ENCODE results near the gene ASB6. TPM values are rescaled to one million over a fixed set of nuclear protein-coding genes. Genes with fewer than 3 reads are reported as not detected.
A peak's percentile ranks its signal among the peaks of the same experiment; 100 is the strongest.
"Not testable (repeated sequence)": the region's sequence is repeated elsewhere in the genome, so short reads cannot be mapped to it uniquely, and the experiment has no call there.

The ASB6 gene
- total and polyA plus RNA-seq, 7 experiments from 2014 or later: 18.5 to 40.9 (median 28.1) TPM

- CTCF ChIA-PET: interaction anchor here (0.8 to 1.1 kb wide), 2 partner anchors 167 to 450 kb away, joined by 3 to 6 read pairs; no protein-coding TSS in a partner anchor
- peak overlapping the region in 1 of 9 donors; percentile 21 for H3K27ac Mint-ChIP-seq
Measured at GRCh38 chr9:129592790-129593189, 49.2 kb downstream of the ASB6 start.

GRCh38 chr9:129591916-129592315 is 50.0 kb downstream of the ASB6 start:
- H3K36me3 Mint-ChIP-seq: peaks cover 0 to 4% (median 0%) of the 10 kb centered on the region in 5 donors
- Histone ChIP-seq H3K27me3 (ENCODE audit: control insufficient read depth in 2 of 2, insufficient read depth in 2 of 2, low read length in 2 of 2) (no peaks in the 10 kb centered on the region), H3K36me3 (ENCODE audit: control insufficient read depth in 2 of 3, insufficient read depth in 3 of 3, low read length in 3 of 3) (no peaks in the 10 kb centered on the region), H3K9me3 (ENCODE audit: control insufficient read depth in 2 of 3, low read length in 3 of 3) (no peaks in the 10 kb centered on the region), H3K4me3 (ENCODE audit: low read length) (no peak overlapping the region), H3K27ac (ENCODE audit: low read depth, low read length) (no peak overlapping the region), H3K4me1 (ENCODE audit: control insufficient read depth in 2 of 2, insufficient read depth in 2 of 2, low read length in 2 of 2) (peaks cover 0 to 1% of the 10 kb centered on the region in 2 donors)
- H3K4me1 Mint-ChIP-seq: peaks cover 12 to 42% (median 19%) of the 10 kb centered on the region in 7 donors
- no peaks in the 10 kb centered on the region for H3K9me3 Mint-ChIP-seq
- no peak overlapping the region for H3K4me3 Mint-ChIP-seq
- H3K27me3 Mint-ChIP-seq: peaks cover 0 to 5% (median 0%) of the 10 kb centered on the region in 5 donors
- CTCF ChIA-PET: interaction anchor here (1.1 kb wide), 1 partner anchor 449 kb away, joined by 3 read pairs; no protein-coding TSS in a partner anchor
- intact Hi-C loops (cut with micrococcal nuclease): no loop called here
- H3K27ac Mint-ChIP-seq: no peak overlapping the region
- ATAC-seq (no peak), DNase-seq (no peak)
- POLR2A ChIA-PET: no interaction called here

More at GRCh38 chr9:129592790-129593189, 49.2 kb downstream of the ASB6 start:
- H3K9me3 Mint-ChIP-seq; ATAC-seq; intact Hi-C loops (cut with micrococcal nuclease); DNase-seq; H3K27me3 Mint-ChIP-seq; H3K4me3 ChIP-seq (ENCODE audit: low read length); H3K4me1 ChIP-seq (ENCODE audit: control insufficient read depth in 2 of 2, insufficient read depth in 2 of 2, low read length in 2 of 2); H3K27me3 ChIP-seq (ENCODE audit: control insufficient read depth in 2 of 2, insufficient read depth in 2 of 2, low read length in 2 of 2); H3K36me3 Mint-ChIP-seq; H3K9me3 ChIP-seq (ENCODE audit: control insufficient read depth in 2 of 3, low read length in 3 of 3); H3K27ac ChIP-seq (ENCODE audit: low read depth, low read length); H3K36me3 ChIP-seq (ENCODE audit: control insufficient read depth in 2 of 3, insufficient read depth in 3 of 3, low read length in 3 of 3): not testable (repeated sequence)
- POLR2A ChIA-PET: interaction anchor here (0.6 kb wide), 1 partner anchor 1244 kb away, joined by 4 read pairs; no protein-coding TSS in a partner anchor
- H3K4me3 Mint-ChIP-seq: peak overlapping the region in 1 of 10 donors; percentile 48
- peaks cover 11 to 36% (median 13%) of the 10 kb centered on the region in 7 donors for H3K4me1 Mint-ChIP-seq

- H3K27ac Mint-ChIP-seq: peak overlapping the region in 2 of 9 donors; percentile 22 to 39
- CTCF ChIA-PET: no interaction called here
Measured at GRCh38 chr9:129590466-129590865, 51.5 kb downstream of the ASB6 start.

GRCh38 chr9:129587487-129588262 is 54.3 kb downstream of the ASB6 start:
- ChIA-PET CTCF (interaction anchor here (0.7 to 1.3 kb wide), 2 partner anchors 267 to 984 kb away, joined by 3 read pairs; no protein-coding TSS in a partner anchor), POLR2A (interaction anchor here (0.6 to 1.2 kb wide), 5 partner anchors 10 to 352 kb away, joined by 3 to 5 read pairs (median 4); no protein-coding TSS in a partner anchor)
- DNase-seq (no peak), ATAC-seq (no peak)
- Histone ChIP-seq H3K4me3 (ENCODE audit: low read length) (no peak overlapping the region), H3K4me1 (ENCODE audit: control insufficient read depth in 2 of 2, insufficient read depth in 2 of 2, low read length in 2 of 2) (peaks cover 11 to 12% of the 10 kb centered on the region in 2 donors), H3K27ac (ENCODE audit: low read depth, low read length) (no peak overlapping the region), H3K27me3 (ENCODE audit: control insufficient read depth in 2 of 2, insufficient read depth in 2 of 2, low read length in 2 of 2) (no peaks in the 10 kb centered on the region), H3K36me3 (ENCODE audit: control insufficient read depth in 2 of 3, insufficient read depth in 3 of 3, low read length in 3 of 3) (no peaks in the 10 kb centered on the region), H3K9me3 (ENCODE audit: control insufficient read depth in 2 of 3, low read length in 3 of 3) (no peaks in the 10 kb centered on the region)
- Mint-ChIP-seq H3K9me3 (peaks cover 0 to 4% (median 0%) of the 10 kb centered on the region in 11 donors), H3K27ac (peak overlapping the region in 6 of 9 donors; percentile 60 to 91 (median 80)), H3K4me3 (peak overlapping the region in 1 of 10 donors; percentile 7), H3K27me3 (peaks cover 0 to 2% (median 0%) of the 10 kb centered on the region in 5 donors), H3K4me1 (peaks cover 9 to 54% (median 34%) of the 10 kb centered on the region in 7 donors), H3K36me3 (peaks cover 0 to 18% (median 0%) of the 10 kb centered on the region in 5 donors)
- intact Hi-C loops (cut with micrococcal nuclease): no loop called here

More at GRCh38 chr9:129590466-129590865, 51.5 kb downstream of the ASB6 start:
- no peak overlapping the region for H3K27ac ChIP-seq (ENCODE audit: low read depth, low read length)
- no peaks in the 10 kb centered on the region for H3K36me3 ChIP-seq (ENCODE audit: control insufficient read depth in 2 of 3, insufficient read depth in 3 of 3, low read length in 3 of 3)
- Mint-ChIP-seq H3K4me3 (no peak overlapping the region), H3K4me1 (peaks cover 0 to 44% (median 24%) of the 10 kb centered on the region in 7 donors), H3K9me3 (no peaks in the 10 kb centered on the region), H3K27me3 (peaks cover 0 to 5% (median 0%) of the 10 kb centered on the region in 5 donors), H3K36me3 (peaks cover 0 to 7% (median 0%) of the 10 kb centered on the region in 5 donors)
- ATAC-seq (no peak), DNase-seq (no peak)
- intact Hi-C loops (cut with micrococcal nuclease): no loop called here
- no peak overlapping the region for H3K4me3 ChIP-seq (ENCODE audit: low read length)
- no peaks in the 10 kb centered on the region for H3K27me3 ChIP-seq (ENCODE audit: control insufficient read depth in 2 of 2, insufficient read depth in 2 of 2, low read length in 2 of 2)
- peaks cover 0 to 4% of the 10 kb centered on the region in 2 donors for H3K4me1 ChIP-seq (ENCODE audit: control insufficient read depth in 2 of 2, insufficient read depth in 2 of 2, low read length in 2 of 2)
- POLR2A ChIA-PET: interaction anchor here (0.5 kb wide), 1 partner anchor 475 kb away, joined by 3 read pairs; no protein-coding TSS in a partner anchor
- H3K9me3 ChIP-seq (ENCODE audit: control insufficient read depth in 2 of 3, low read length in 3 of 3): no peaks in the 10 kb centered on the region

GRCh38 chr9:129586685-129587084 is 55.3 kb downstream of the ASB6 start:
- Histone ChIP-seq H3K27me3 (ENCODE audit: control insufficient read depth in 2 of 2, insufficient read depth in 2 of 2, low read length in 2 of 2) (no peaks in the 10 kb centered on the region), H3K4me3 (ENCODE audit: low read length) (no peak overlapping the region), H3K27ac (ENCODE audit: low read depth, low read length) (peak overlapping the region; percentile 10), H3K4me1 (ENCODE audit: control insufficient read depth in 2 of 2, insufficient read depth in 2 of 2, low read length in 2 of 2) (peaks cover 11 to 12% of the 10 kb centered on the region in 2 donors), H3K9me3 (ENCODE audit: control insufficient read depth in 2 of 3, low read length in 3 of 3) (no peaks in the 10 kb centered on the region), H3K36me3 (ENCODE audit: control insufficient read depth in 2 of 3, insufficient read depth in 3 of 3, low read length in 3 of 3) (no peaks in the 10 kb centered on the region)
- peak; percentile 49 for ATAC-seq
- H3K27me3 Mint-ChIP-seq: peaks cover 0 to 2% (median 0%) of the 10 kb centered on the region in 5 donors
- ChIA-PET POLR2A (interaction anchor here (0.5 to 1.2 kb wide), 6 partner anchors 11 to 351 kb away, joined by 3 to 7 read pairs (median 4); no protein-coding TSS in a partner anchor), CTCF (interaction anchor here (1.3 kb wide), 1 partner anchor 266 kb away, joined by 3 read pairs; no protein-coding TSS in a partner anchor)
- peaks cover 9 to 64% (median 37%) of the 10 kb centered on the region in 7 donors for H3K4me1 Mint-ChIP-seq
- DNase-seq: peak in 2 of 9 donors; percentile 13 to 31
- peaks cover 0 to 24% (median 0%) of the 10 kb centered on the region in 5 donors for H3K36me3 Mint-ChIP-seq
- peak overlapping the region in 8 of 9 donors; percentile 60 to 91 (median 80) for H3K27ac Mint-ChIP-seq
- H3K9me3 Mint-ChIP-seq: peaks cover 0 to 4% (median 0%) of the 10 kb centered on the region in 11 donors
- intact Hi-C loops (cut with micrococcal nuclease): no loop called here
- peak overlapping the region in 6 of 10 donors; percentile 6 to 53 (median 36) for H3K4me3 Mint-ChIP-seq

GRCh38 chr9:129586245-129586644 is 55.7 kb downstream of the ASB6 start:
- Mint-ChIP-seq H3K27me3 (peaks cover 0 to 2% (median 0%) of the 10 kb centered on the region in 5 donors), H3K9me3 (peaks cover 0 to 4% (median 0%) of the 10 kb centered on the region in 11 donors), H3K4me3 (peak overlapping the region in 3 of 10 donors; percentile 36 to 69 (median 47)), H3K27ac (peak overlapping the region in 7 of 9 donors; percentile 34 to 91 (median 80)), H3K36me3 (peaks cover 0 to 26% (median 0%) of the 10 kb centered on the region in 5 donors), H3K4me1 (peaks cover 9 to 67% (median 37%) of the 10 kb centered on the region in 7 donors)
- Histone ChIP-seq H3K4me3 (ENCODE audit: low read length) (no peak overlapping the region), H3K27ac (ENCODE audit: low read depth, low read length) (peak overlapping the region; percentile 10), H3K9me3 (ENCODE audit: control insufficient read depth in 2 of 3, low read length in 3 of 3) (no peaks in the 10 kb centered on the region), H3K36me3 (ENCODE audit: control insufficient read depth in 2 of 3, insufficient read depth in 3 of 3, low read length in 3 of 3) (no peaks in the 10 kb centered on the region), H3K27me3 (ENCODE audit: control insufficient read depth in 2 of 2, insufficient read depth in 2 of 2, low read length in 2 of 2) (no peaks in the 10 kb centered on the region), H3K4me1 (ENCODE audit: control insufficient read depth in 2 of 2, insufficient read depth in 2 of 2, low read length in 2 of 2) (peaks cover 11 to 12% of the 10 kb centered on the region in 2 donors)
- intact Hi-C loops (cut with micrococcal nuclease): no loop called here
- ATAC-seq: peak; percentile 43
- peak in 3 of 9 donors; percentile 36 to 45 (median 38) for DNase-seq
- ChIA-PET CTCF (interaction anchor here (1.3 kb wide), 1 partner anchor 266 kb away, joined by 3 read pairs; no protein-coding TSS in a partner anchor), POLR2A (interaction anchor here (0.5 to 0.8 kb wide), 4 partner anchors 11 to 179 kb away, joined by 3 to 7 read pairs (median 3); no protein-coding TSS in a partner anchor)

Measured in naive thymus-derived CD4-positive, alpha-beta T cell (primary cell).